HUDEP-2 (cell line): ENCODE measurements around the gene GINS1.
A peak's percentile ranks its signal among the peaks of the same experiment; 100 is the strongest.
"Not testable (repeated sequence)": the region's sequence is repeated elsewhere in the genome, so short reads cannot be mapped to it uniquely, and the experiment has no call there.

Experiments used
- DNase-seq, 76 experiments: peaks; one replicate each; lab custom pipeline; 2025; ENCODE audit not compliant: unreplicated experiment in 76 of 76; lab: John Stamatoyannopoulos, UW

The GINS1 gene

DNA sequence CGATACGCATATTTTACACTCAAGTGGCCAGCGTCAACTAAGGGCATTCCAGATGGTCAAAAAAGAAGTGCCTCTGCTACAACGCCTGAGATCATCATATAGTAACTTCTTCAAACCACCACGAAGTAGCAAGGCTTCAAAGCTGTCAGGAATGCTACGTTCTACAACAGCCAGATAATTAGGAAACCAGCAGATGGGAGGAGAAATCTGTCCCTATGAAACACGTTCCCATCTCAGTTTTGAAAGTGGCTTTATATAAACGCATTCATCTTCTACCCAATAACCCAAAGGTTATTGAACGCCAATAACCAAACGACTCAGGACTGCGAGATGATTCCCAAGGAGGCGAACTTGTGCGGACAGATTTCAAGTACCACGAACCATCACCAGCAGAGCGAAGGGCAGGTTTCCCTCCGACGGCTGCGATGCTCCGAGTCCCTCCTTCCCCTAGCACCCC, 18.0 kb upstream of the GINS1 start:
- peak in 1 of 76 experiments; percentile 12 for DNase-seq

DNA sequence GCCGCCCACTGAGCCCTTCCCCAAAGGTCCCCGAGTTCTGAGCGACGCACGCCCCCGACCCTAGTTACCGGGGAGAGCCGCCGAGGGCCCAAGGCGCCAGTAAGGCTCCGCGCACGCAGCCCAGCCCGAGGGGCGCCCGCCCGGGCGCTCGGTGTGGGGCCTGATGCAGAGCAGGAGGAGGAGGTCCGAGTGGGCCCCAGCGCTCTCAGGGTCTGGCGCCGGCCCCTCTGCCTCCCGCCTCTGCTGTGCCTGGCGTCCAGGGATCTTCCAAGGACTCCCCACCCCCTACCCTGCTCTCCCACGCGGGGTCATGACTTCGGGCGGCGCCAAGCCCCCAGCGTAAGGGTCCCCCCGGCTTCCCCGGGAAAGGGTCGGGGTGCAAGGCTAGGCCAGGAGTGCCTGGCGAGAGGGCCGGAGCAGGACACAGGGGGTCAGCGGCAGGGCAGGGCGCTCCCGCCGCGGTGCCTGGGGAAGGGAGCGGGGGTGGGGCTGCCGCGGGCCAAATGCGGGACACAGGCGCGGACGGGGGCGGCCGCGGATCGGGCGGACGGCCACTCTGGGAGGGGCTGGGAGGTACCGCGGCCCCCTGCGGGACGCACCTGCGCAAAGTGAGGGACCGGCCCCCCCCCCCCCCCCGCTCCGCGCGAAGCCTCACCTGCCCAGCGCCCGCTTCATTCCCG, 17.5 kb upstream of the GINS1 start:
- peak in 6 of 76 experiments; percentile 5 to 40 (median 10) for DNase-seq

DNA sequence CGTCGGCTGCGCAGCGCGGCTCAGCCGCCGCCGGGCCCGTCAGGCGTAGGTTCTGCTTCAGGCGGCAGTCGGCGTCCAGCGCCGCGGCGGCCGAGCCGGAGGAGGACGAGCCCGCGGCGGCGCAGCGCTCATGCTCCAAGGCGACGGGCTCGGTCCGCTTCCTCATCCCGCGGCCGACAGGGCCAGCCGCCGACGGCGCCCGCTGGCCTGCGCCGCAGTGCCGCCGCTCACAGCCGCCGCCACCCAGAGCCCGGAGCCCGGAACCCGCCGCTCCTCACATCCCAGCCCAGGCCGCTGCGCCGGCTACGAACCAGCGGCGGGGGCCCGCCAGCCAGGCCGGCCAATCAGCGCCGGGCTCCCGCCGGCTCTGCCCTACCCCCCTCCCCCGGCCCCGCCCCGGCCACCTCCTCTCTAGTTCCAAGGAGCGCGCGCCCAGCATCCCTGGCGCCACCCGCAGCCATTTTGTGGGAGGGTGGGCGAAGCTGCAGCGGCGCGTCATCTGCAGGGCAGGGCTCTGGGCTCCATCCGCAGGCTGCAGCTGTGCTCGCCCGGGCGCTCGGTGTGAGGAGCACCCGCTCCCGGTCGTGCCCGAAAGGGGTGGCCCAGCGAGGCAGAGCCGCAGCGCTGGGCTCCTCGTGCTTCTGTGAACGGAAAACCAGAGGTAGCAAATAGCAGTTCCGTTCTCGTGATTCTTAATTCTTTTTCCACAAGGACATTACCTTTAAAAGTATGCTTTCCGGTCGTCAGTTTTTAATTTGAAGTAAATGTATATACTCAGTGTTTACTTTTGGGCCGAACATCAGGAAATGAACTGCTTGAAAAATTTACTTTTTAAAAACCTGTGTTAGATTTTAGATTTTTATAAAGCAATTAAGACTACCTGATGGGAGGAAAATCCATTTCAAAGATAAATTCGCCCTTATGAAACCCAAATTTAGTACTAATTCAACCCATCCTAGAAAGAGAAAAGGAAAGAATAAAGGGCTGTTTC, 16.6 kb upstream of the GINS1 start, which contains the start of gene ABHD12:
Gene ABHD12 (minus strand): TSS at position 298 of the 991 bp plus-strand sequence. CDS start 132 bp downstream, at position 166.
- peak in 75 of 76 experiments; percentile 32 to 97 (median 90) for DNase-seq

DNA sequence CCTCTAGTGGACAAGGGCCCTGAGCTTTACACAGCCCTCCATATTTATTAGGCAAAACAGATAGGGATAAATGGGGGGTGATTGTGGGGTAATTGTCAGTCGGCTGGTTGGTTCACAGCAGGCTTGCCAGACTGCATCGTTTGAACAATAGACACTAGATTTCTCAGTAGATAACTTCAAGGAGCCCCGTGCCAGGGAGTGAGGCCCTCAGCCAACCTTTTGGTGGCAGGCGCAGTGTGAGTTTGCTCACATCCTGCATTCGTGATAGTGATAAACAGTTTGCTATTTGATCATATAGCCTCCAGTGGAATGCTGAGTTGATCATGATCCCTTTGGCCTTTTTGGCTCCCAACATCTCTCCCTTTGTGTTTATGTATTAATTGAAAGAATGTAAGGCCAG, 13.2 kb upstream of the GINS1 start:
- DNase-seq = peak in 1 of 76 experiments; percentile 9

DNA sequence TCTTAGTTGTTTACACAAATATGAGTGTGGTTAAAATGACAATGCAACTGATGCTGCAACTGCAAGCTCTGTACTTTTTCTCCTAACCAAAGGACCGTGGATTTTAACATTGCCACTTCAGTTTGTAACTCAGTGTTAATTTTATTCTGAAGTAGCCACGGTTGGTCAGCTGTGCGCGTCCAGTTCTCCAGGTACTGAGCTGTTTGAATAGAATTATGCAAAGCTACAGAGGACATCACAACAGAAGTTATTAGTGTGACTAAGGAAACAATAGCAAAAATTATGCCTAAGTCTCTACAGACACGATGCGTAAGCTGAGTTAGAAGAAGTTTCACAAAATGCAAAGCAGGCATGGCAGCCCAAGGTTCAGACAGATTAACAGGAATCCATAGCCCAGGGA, 12.5 kb upstream of the GINS1 start:
- DNase-seq = no peak

DNA sequence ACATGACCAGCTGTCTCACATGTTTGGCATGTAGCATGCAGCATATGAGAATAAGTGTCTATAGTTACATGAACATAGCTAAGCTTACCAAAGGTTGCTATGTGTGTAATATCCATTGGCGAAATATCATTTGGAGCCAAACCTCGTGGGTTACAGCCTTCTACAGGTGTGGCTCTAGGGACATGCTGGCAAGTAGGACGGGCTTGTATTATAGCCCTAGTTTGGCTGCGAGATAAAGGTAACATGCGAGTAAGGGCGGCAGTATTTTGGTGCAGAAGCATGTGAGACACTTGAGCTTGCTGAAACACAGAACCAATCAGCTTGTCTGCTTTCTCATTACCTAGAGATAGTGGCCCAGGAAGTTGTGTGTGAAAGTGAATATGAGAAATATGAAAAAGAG, 10.4 kb upstream of the GINS1 start:
- no peak for DNase-seq

DNA sequence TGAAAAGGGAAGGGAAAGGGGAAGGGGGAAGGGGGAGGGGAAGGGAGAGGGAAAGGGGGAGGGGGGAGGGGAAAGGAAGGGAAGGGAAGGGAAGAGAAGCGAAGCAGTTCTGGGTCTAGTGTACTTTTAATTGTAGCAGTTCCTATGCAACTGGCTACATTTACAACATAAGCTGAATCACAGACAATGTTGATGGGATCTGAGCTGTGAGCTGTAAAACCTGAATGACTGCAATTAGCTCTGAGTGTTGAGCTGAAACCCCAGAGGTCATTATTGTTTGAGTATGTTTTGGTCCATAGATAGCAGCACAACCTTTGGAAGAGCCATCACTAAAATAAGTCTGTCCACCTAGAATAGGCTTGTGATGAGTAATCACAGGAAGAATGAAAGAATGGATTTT, 9.7 kb upstream of the GINS1 start:
- DNase-seq = no peak

DNA sequence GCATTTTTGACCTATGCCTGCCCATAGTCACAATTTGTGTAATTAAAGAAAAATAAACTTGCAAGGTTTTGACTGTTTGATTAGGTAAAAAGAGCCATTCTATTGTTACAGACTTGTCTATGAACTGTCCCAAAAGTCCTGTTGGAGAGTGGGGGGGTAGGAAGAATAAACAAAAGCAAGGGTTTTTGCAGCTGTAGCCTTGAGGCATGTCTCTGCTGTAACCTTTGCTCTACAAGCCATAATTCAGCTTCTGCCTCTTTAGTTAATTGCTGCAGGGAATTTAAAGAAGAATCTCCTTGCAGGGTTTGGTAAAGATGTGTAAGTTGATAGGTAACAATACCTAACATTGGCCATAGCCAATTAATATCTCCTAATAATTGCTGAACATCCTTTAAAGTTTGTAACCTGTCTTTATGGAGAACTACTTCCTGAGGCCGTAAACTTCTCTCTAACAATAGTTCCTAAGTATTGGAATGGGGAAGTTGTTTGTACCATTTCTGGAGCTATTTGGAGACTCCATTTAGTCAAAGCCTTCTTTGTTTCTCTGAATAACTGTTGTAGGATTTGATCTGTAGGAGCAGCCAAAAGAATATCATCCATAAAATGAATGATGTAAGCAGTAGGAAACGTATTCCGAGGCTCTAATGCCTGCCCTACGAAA, 9.0 kb upstream of the GINS1 start:
- no peak for DNase-seq

DNA sequence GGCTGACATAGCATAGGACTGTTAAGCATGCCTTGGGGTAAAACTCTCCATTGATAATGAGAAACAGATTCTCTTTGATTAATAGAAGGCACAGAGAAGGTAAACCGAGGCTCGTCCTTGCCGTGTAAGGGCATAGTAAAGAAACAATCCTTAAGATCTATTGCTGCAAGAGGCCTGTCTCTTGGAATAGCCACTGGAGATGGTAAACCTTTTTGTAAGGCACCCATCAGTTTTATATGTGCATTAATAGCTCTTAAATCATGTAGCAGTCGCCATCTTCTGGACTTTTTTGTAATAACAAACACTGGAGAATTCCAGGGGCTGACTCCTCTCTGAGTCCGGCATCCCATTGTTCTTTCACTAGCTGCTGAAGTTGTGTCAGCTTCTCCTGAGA, 8.4 kb upstream of the GINS1 start:
- DNase-seq = peak in 34 of 76 experiments; percentile 2 to 60 (median 38)

DNA sequence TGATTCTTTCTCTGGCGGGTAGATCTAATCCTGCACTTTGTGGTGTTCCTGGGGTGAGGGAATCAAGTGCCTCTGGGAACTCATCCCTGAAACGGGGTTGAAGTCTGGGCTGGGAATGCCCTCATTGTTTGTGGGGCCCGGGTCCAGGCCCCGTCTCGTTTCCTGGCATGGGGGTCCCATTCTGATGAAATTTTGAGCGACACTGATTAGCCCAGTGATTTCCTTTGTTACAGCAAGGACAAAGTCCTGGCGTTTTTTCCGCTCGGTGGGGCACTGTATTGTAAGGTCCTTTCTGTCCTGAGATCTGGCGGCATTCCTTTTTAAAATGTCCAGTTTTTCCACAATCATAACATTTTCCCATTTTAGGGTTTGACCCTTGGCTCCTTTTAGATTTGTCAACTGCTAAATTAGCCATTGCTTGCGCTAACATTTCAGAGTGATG, 7.2 kb upstream of the GINS1 start:
- DNase-seq = not testable (repeated sequence)

DNA sequence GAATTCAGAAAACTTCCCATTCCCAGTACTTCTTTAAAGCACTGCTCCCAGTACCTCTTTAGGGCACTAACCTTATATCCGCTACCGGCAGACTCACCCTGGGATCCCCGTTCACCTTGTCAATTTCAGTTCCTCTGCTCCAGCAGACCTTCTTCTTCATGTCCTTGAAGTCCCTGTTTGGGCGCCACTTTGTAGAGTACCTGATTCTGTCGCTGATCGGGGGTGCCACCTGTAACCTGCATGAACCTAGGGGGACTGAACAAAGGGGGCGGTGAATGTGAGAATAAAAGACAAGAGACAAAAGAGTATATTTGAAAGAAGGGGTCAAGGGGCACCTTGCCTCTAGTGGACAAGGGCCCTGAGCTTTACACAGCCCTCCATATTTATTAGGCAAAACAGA, 4.9 kb upstream of the GINS1 start:
- no peak for DNase-seq

DNA sequence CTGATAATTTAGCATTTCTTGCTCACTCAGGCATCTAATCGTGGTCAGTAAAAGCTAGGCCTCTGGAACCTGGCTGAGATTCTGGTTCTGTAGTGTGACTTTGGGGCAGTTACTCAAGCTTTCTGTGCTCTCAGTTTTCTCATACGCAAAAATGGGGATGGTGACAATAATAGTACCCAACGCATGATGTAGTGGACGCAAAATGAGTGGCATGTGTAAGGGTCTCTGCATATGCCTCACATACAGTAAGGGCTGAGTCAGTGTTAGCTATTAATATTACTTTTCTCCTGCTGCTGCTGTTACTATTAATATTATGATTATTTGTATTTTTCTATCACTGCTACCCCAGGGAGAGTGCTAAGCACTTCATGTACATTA, 686 bp downstream of the GINS1 start:
- no peak for DNase-seq

DNA sequence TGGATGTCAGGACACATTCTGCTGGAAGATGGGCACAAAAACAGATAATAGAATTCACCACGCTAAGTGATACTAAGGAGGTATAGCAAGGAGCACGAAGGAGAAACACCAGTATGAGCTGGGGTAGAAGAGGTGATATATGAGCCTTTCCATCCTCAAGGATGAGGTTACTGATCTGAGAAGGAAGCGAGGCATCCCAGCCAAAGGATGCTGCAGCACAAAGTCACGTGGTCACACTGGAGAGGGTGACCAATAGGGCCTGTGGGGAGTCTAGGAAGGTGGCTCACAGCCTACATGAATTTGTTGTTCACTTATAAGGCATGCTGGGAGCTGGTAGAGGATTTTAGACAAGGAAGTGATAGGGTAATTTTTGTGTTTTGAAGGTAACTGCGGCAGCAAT, 1.4 kb downstream of the GINS1 start:
- no peak for DNase-seq

DNA sequence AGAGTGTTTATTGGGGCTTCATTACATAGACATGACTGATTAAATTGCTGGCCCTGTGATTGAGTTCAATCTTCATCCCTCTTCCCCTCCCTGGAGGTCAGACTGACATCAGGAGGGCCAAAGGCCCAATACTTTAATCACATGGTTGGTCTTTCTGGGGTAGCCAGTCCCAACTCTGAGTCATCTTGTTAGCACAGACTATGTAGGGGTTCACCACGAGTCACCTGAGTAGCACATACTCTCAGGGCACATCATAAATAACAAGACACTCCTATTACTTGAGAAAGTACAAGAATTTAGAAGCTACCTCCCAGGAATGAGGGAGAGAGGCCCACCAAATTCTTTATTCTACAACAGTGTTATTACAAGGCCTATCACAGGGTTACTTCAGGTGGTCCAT, 11.3 kb downstream of the GINS1 start:
- no peak for DNase-seq

DNA sequence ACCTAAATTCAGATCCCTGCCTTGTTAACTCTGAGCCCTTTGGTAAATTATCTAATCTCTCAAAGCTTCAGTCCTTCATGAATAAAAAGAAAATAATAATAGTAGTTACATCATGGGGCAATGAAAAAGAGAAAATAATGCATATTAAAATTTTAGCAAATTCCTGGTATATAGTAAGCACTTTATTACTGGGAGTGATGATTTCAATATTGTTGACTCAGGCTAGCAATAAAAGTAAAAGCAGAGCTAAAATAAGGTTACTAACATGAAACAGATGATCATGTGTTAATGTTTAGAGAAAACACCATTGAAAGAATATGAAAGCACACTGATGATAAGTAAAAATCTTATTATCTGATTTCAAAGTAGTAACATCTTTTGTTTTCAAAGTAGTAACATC, 13.6 kb downstream of the GINS1 start:
- no peak for DNase-seq

DNA sequence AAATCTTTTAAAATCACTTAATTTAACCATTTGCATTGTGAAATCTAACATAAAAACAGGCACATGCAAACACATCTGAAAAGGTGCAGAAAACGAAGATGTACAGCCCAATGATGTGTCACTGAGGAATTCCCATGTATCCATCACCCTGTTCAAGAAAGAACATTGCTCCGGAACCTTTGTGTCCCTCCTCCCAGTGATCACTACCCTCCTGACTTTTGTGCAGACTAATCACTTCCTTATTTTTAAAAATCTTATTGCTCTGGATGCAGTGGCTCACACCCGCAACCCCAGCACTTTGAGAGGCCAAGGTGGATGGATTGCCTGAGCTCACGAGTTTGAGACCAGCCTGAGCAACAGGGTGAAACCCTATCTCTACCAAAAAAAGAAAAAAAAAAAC, 14.6 kb downstream of the GINS1 start:
- no peak for DNase-seq

DNA sequence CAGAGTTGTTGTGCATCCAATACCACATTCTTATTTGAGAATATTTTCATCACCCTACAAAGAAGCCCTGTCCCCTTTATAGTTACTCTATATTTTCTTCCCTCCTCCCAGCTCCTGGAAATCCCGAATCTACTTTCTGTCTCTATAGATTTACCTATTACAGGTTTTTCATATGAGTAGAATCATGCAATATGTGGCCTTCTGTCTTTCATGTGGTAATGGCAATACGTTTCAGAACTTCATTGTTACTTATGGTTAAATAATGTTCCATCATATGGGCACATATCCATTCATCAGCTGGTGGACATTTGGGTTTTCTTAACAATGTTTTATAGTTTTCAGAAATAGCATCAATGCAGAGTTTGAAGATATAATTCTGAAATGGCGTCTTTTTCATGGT, 17.1 kb downstream of the GINS1 start:
- DNase-seq = no peak

DNA sequence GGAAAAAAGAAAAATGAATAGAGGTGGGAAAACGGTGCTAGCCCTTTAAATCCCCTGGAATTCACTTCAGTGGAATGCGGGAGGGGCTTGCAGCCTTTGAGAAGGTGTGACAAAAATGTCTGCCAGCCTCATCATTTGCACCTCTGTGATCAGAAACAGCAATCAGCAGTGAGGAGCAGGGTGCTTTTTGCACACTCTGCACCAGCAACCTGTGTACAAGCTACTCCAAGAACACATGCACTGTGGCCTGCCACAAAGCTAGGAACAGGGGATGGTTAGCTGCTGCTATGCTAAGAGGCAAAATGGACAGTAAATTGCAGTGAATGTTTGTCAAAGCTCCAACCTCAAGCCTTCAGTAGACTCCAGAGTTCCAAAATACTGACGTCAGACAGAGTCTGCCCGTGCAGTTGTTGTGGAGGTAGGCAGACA, 29.7 kb downstream of the GINS1 start:
- no peak for DNase-seq

DNA sequence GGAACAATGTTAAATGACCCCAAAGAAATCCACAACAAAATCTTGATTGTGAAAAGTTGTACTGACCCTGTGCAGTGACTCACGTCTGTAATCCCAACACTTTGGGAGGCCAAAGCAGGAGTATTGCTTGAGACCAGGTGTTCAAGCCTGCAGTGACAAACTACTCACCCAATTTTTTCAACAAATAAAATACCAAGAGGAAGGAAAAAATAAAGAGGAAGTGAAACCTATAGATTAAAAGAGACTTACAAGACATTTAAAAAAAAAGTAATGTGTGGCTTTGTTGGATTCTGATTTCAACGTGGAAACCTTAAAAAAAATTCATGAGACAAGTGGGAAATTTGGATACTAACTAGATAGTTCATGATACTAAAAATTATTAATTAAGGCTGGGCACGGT, 31.9 kb downstream of the GINS1 start:
- no peak for DNase-seq

DNA sequence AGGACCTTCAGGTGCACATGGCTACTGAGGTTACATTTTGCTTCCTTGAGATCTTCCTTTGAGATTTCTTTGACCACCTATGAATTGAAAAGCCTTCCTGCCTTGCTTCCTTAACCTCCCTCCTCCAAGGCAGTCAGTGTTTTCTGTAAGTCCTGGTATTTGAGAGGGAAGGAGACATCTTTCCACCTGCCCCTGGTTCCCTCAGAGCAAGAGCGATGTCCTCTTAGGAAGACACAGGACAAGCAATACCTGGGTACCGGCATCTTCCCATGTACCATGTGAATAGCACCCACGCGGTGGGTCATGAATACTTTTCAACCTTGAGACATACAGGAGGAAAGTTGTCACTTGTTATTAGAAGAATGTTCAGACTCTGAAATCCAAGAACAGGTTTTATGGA, 37.1 kb downstream of the GINS1 start:
- no peak for DNase-seq

DNA sequence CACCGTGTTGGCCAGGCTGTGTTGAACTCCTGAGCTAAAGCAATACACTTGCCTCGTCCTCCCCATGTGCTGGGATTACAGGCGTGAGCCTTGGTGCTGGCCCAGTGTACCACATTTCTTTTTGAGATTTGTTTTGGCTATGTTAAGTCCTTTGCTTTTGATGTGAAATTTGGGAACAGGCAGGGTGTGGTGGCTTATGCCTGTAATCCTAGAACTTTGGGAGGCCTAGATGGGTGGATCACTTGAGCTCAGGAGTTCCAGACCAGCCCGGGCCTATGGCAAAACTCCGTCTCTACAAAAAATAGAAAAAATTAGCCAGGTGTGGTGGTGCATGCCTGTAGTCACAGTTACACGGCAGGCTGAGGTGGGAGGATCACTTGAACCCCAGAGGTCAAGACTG, 40.2 kb downstream of the GINS1 start:
- DNase-seq = no peak
